OCI-LY7 (cell line): Measurements from ENCODE around the gene ASB10. TPM values are rescaled to one million over a fixed set of nuclear protein-coding genes. Genes with fewer than 3 reads are reported as not detected.

Experiments
- BruUV-seq: library from RNA; stranded (reverse); fragments of 400-500 nt; replicated peaks from 2 replicates; lab custom pipeline; 2021; lab: Mats Ljungman, UMichigan
- CTCF ChIA-PET: fragments of 300-600 bp; sonication (Branson Sonifier 250); formaldehyde crosslinking; loops from one replicate; lab custom pipeline; 2022; ENCODE audit warnings: antibody characterized with exemption; ENCODE audit not compliant: unreplicated experiment; lab: Charles Lee
- POLR2A ChIA-PET: fragments of 300-600 bp; sonication (Branson Sonifier 250); formaldehyde crosslinking; loops from one replicate; lab custom pipeline; 2022; ENCODE audit warnings: antibody characterized with exemption; lab: Charles Lee
- DNase-seq: peaks from one replicate; pipeline ENCODE4 v3.0.0-alpha.2; 2015; ENCODE audit warnings: low spot score
- H2AFZ ChIP-seq: fragments of 200-600 bp; sonication (generic), shearing (Covaris generic); 2 replicates; pipeline ENCODE4 v1.6.1; 2014; ENCODE audit warnings: mild to moderate bottlenecking, antibody characterized with exemption, low read length, moderate library complexity
- H3K27ac ChIP-seq: fragments of 200-600 bp; sonication (generic); 2 replicates; pipeline ENCODE4 v1.5.1; 2014; ENCODE audit warnings: mixed run types, low read depth, mild to moderate bottlenecking, moderate library complexity, low read length, inconsistent platforms; ENCODE audit not compliant: poor library complexity, severe bottlenecking
- H3K36me3 ChIP-seq: fragments of 200-600 bp; sonication (generic); 2 replicates; pipeline ENCODE4 v1.6.1; 2014; ENCODE audit warnings: mild to moderate bottlenecking, antibody characterized with exemption, low read length, moderate library complexity, mixed read lengths; ENCODE audit not compliant: insufficient read depth
- H3K4me1 ChIP-seq: fragments of 200-600 bp; sonication (generic); 2 replicates; pipeline ENCODE4 v1.5.1; 2014; ENCODE audit warnings: mild to moderate bottlenecking, low read length; ENCODE audit not compliant: insufficient read depth, poor library complexity, severe bottlenecking
- H3K4me2 ChIP-seq: fragments of 200-600 bp; sonication (generic); 2 replicates; pipeline ENCODE4 v1.6.1; 2014; ENCODE audit warnings: mild to moderate bottlenecking, low read length
- H3K4me3 ChIP-seq: fragments of 200-600 bp; sonication (generic); 2 replicates; pipeline ENCODE4 v1.5.1; 2014; ENCODE audit warnings: mild to moderate bottlenecking, low read depth, low read length; ENCODE audit not compliant: poor library complexity, severe bottlenecking
- H3K79me2 ChIP-seq: fragments of 200-600 bp; sonication (generic); 2 replicates; pipeline ENCODE4 v1.6.1; 2016; ENCODE audit warnings: low read depth, mild to moderate bottlenecking, low read length, moderate library complexity, mixed read lengths; ENCODE audit not compliant: insufficient read depth
- H3K9me2 ChIP-seq: fragments of 200-600 bp; sonication (generic); 2 replicates; pipeline ENCODE4 v1.6.1; 2016; ENCODE audit warnings: mild to moderate bottlenecking, low read length, mixed read lengths; ENCODE audit not compliant: insufficient read depth
- H3K9me3 ChIP-seq: fragments of 200-600 bp; sonication (generic); 2 replicates; pipeline ENCODE4 v1.6.1; 2014; ENCODE audit warnings: mild to moderate bottlenecking, mixed run types, low read length, mixed read lengths
- H4K20me1 ChIP-seq: fragments of 200-600 bp; sonication (generic); 2 replicates; pipeline ENCODE4 v1.6.1; 2014; ENCODE audit warnings: mild to moderate bottlenecking, antibody characterized with exemption, low read length, moderate library complexity, mixed read lengths; ENCODE audit not compliant: insufficient read depth
- EZH2phosphoT487 ChIP-seq: fragments of 200-600 bp; sonication (generic); IDR thresholded peaks from 2 replicates; pipeline ENCODE4 v1.6.1; 2018; ENCODE audit warnings: low read depth, borderline replicate concordance, mild to moderate bottlenecking, mixed run types, antibody characterized with exemption, low read length, moderate library complexity, mixed read lengths
- intact Hi-C: fragments of 100-400 bp; cut with micrococcal nuclease; formaldehyde crosslinking; loops from one replicate; pipeline ENCODE4 v1.10.0; 2022; ENCODE audit not compliant: unreplicated experiment
- total RNA-seq, 2 experiments: library from RNA; depleted of rRNA in 1 of 2; stranded (reverse); fragments of >200 nt in 1 of 2; shearing (Covaris generic) in 1 of 2; gene quantifications; 2 replicates each; pipeline ENCODE4 v1.2.3, GENCODE V29; 2014 to 2022
- TF ChIP-seq, protein P1 (sequence below): fragments of 200-600 bp; sonication (generic); conservative IDR thresholded peaks from 2 replicates; pipeline ENCODE4 v1.5.1; 2014; ENCODE audit warnings: mild to moderate bottlenecking, antibody characterized with exemption, low read length, moderate library complexity, mixed read lengths

The ASB10 gene
- total RNA-seq, 2 experiments from 2014 or later = not detected

DNA sequence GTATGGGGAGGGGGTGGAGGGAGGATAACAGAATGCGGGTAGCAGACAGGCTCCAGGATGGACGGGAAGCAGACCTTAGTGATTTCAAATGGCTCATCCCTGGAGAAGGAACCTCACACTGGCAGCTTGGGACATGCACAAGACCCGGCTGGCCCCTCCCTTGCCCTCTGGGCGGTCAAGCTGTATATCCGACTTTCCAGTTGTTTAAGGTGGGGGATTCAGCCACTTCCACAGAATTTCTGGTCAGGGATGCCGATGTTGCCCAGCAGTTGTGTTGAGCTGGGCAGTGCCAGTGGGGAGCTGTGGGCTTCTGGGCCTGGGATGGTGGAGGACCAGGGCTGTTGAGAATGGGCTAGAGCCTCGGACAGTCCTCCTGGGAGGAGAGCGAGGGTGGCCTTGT lies 58.3 kb downstream of the ASB10 start:
- H3K36me3 ChIP-seq = no peaks in the 10 kb centered on the region
- no peaks in the 10 kb centered on the region for H3K4me1 ChIP-seq
- no peak for DNase-seq
- H3K9me2 ChIP-seq = no peaks in the 10 kb centered on the region
- no TSS peak for BruUV-seq
- no peaks in the 10 kb centered on the region for H3K9me3 ChIP-seq
- intact Hi-C loops = no loop called here
- ChIA-PET POLR2A (no interaction called here), CTCF (interaction anchor here (0.8 kb wide), 1 partner anchor 115 kb away, joined by 3 read pairs; no protein-coding TSS in a partner anchor)
- TF ChIP-seq, protein P1, sequence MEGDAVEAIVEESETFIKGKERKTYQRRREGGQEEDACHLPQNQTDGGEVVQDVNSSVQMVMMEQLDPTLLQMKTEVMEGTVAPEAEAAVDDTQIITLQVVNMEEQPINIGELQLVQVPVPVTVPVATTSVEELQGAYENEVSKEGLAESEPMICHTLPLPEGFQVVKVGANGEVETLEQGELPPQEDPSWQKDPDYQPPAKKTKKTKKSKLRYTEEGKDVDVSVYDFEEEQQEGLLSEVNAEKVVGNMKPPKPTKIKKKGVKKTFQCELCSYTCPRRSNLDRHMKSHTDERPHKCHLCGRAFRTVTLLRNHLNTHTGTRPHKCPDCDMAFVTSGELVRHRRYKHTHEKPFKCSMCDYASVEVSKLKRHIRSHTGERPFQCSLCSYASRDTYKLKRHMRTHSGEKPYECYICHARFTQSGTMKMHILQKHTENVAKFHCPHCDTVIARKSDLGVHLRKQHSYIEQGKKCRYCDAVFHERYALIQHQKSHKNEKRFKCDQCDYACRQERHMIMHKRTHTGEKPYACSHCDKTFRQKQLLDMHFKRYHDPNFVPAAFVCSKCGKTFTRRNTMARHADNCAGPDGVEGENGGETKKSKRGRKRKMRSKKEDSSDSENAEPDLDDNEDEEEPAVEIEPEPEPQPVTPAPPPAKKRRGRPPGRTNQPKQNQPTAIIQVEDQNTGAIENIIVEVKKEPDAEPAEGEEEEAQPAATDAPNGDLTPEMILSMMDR = no peak
- TF ChIP-seq EZH2phosphoT487 = no peak
- no peak overlapping the region for H3K4me3 ChIP-seq
- H2AFZ ChIP-seq = no peak overlapping the region
- H3K27ac ChIP-seq = no peak overlapping the region
- no peak overlapping the region for H3K4me2 ChIP-seq
- H3K79me2 ChIP-seq = no peaks in the 10 kb centered on the region
- H4K20me1 ChIP-seq = no peaks in the 10 kb centered on the region

DNA sequence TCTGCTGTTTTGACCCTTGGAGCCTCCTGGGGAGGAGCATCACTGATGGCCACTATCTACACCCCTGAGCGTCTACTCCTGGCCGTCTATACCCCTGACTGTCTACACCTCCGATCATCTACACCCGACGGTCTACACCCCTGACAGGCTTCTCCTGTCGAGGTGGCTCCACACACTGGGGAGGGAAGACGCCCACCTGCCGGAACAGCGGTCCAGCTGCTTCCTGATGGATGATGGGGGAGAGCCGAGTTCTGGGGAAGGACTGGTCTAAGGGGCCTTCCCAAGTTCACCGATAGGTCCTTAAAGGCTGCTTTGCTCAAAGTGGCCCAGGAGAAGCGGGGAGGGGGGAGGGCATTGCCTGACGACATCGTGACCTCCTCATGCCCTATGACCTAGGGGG lies 58.9 kb downstream of the ASB10 start:
- Histone ChIP-seq H2AFZ (no peak overlapping the region), H3K4me3 (no peak overlapping the region), H3K36me3 (no peaks in the 10 kb centered on the region), H3K9me2 (no peaks in the 10 kb centered on the region), H3K4me2 (no peak overlapping the region), H3K9me3 (no peaks in the 10 kb centered on the region), H4K20me1 (no peaks in the 10 kb centered on the region), H3K79me2 (no peaks in the 10 kb centered on the region), H3K27ac (no peak overlapping the region), H3K4me1 (no peaks in the 10 kb centered on the region)
- ChIA-PET POLR2A (no interaction called here), CTCF (interaction anchor here (0.6 kb wide), 1 partner anchor 1565 kb away, joined by 3 read pairs; no protein-coding TSS in a partner anchor)
- DNase-seq = no peak
- intact Hi-C loops = no loop called here
- BruUV-seq = no TSS peak
- no peak for TF ChIP-seq EZH2phosphoT487
- TF ChIP-seq, protein P1 = no peak

DNA sequence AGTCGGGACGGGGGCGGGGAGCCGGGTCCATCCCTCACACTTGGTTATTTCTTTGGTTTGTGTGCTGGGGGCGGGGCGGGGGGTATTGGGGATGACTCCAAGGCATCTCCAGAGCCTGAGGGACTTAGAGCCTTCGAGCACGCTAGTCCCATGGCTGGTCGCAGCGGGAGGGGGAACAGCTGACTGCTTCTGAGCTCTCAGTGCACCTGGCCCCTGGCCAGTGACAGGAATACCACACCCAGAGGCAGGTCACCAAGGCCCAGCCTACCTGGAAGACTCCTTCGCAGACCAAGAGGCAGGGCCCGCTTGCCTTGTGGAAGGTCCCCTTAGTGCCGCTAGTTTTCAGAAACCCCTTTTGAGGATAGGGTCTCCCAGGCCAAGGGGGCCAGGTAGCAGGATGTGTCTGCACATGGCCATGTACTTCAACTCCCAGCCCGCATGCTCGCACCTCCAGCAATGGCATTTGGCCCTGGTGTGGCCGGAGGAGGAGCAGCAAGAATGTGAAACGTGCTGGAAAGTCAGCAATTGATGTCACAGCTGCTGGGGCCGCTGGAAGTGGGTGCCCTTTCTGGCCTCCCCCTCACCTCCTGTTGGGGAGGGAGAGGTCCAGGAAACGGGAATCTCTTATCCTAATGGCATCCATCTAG lies 60.4 kb downstream of the ASB10 start:
- no peaks in the 10 kb centered on the region for H4K20me1 ChIP-seq
- intact Hi-C loops = no loop called here
- H3K27ac ChIP-seq = no peak overlapping the region
- no peak overlapping the region for H2AFZ ChIP-seq
- H3K79me2 ChIP-seq = no peaks in the 10 kb centered on the region
- H3K4me3 ChIP-seq = no peak overlapping the region
- no peaks in the 10 kb centered on the region for H3K9me2 ChIP-seq
- no TSS peak for BruUV-seq
- no peaks in the 10 kb centered on the region for H3K9me3 ChIP-seq
- CTCF ChIA-PET = no interaction called here
- DNase-seq = no peak
- POLR2A ChIA-PET = no interaction called here
- no peaks in the 10 kb centered on the region for H3K36me3 ChIP-seq
- no peaks in the 10 kb centered on the region for H3K4me1 ChIP-seq
- no peak overlapping the region for H3K4me2 ChIP-seq
- TF ChIP-seq, protein P1 = no peak
- no peak for TF ChIP-seq EZH2phosphoT487
